ENCODE measurements around the gene IDH1. TPM values are rescaled to one million over a fixed set of nuclear protein-coding genes. Genes with fewer than 3 reads are reported as not detected.

The IDH1 gene
- total and polyA plus RNA-seq, 2 of the 13 experiments (the other 11 are each of a cell fraction or from before 2014, with no cell fraction given) = 312 to 1,077 TPM

DNA sequence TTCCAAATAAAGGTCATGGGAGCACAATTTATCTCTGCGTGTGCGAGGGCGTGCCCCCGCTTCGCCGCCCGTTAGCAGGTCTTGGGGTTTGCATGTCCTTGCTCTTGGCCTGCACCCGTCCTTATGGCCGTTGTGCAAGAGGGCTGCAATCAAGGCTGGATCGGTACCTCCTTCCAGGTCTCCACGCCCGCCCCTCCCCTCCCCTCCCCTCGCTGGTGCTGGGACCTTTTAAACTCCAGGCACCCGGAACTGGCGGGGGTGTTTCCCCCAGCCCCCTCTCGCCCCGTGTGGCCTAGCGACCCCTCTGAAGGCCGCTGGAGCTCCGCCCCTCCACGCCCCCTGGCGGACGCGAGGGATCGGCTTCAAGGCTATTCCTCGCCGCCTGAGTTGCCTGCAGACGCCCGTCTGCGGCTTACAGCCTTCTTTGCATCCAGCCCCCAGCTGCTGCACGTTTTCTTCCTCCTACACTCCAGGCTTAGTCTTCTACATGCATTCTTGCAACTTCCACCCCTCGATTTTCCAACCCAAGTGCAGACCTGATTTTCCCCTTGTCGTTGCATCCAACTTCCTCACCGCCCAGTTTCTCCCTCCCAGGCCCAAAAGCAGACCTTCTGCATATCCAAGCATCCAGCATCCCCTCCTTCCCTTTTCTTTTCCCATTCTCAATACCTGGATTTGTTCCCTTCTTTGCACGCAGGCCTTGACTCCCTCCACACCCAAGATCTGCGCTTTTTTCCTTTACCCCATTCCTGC, 577 bp downstream of the IDH1 start (continued):
- TF ChIP-seq, protein P1, sequence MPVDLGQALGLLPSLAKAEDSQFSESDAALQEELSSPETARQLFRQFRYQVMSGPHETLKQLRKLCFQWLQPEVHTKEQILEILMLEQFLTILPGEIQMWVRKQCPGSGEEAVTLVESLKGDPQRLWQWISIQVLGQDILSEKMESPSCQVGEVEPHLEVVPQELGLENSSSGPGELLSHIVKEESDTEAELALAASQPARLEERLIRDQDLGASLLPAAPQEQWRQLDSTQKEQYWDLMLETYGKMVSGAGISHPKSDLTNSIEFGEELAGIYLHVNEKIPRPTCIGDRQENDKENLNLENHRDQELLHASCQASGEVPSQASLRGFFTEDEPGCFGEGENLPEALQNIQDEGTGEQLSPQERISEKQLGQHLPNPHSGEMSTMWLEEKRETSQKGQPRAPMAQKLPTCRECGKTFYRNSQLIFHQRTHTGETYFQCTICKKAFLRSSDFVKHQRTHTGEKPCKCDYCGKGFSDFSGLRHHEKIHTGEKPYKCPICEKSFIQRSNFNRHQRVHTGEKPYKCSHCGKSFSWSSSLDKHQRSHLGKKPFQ (CRISPR knock-in tag; IDR thresholded peaks at IDR 0.05; ENCODE audit: insufficient replicate concordance) = no peak
- TF ChIP-seq KDM5A (IDR thresholded peaks at IDR 0.05; ENCODE audit: borderline replicate concordance, low read length) = no peak
- peak; percentile 72; the same call in 1 of the 2 replicates for TF ChIP-seq LCORL (IDR thresholded peaks at IDR 0.05)
- peak; percentile 100 for TF ChIP-seq LCORL (CRISPR knock-in tag; IDR thresholded peaks at IDR 0.05)
- TF ChIP-seq ZNF121 (CRISPR knock-in tag; IDR thresholded peaks at IDR 0.05) = peak; percentile 47; the same call in 1 of the 2 replicates
- peak; percentile 68 for TF ChIP-seq TAF1 (CRISPR knock-in tag; IDR thresholded peaks at IDR 0.05)
- TF ChIP-seq NCOR1 (IDR thresholded peaks at IDR 0.05; ENCODE audit: borderline replicate concordance, low read length) = peak; percentile 20; the same call in 1 of the 2 replicates
- TF ChIP-seq TOPORS (CRISPR knock-in tag; IDR thresholded peaks at IDR 0.05) = peak; percentile 18; the same call in 1 of the 2 replicates
- peak; percentile 34 for TF ChIP-seq KDM6A (CRISPR knock-in tag; IDR thresholded peaks at IDR 0.05; ENCODE audit: low read depth)
- peak; percentile 90 for TF ChIP-seq ARNT2 (CRISPR knock-in tag; IDR thresholded peaks at IDR 0.05; ENCODE audit: low read depth)
- no peak for TF ChIP-seq ZNF737 (CRISPR knock-in tag; IDR thresholded peaks at IDR 0.05; ENCODE audit: borderline replicate concordance)
- TF ChIP-seq ZSCAN31 (CRISPR knock-in tag; IDR thresholded peaks at IDR 0.05; ENCODE audit: low read depth) = peak; percentile 28; the same call in 1 of the 2 replicates
- TF ChIP-seq NFE2L2 (IDR thresholded peaks at IDR 0.05; ENCODE audit: low read length) = no peak
- no peak for TF ChIP-seq HDAC6 (IDR thresholded peaks at IDR 0.05; ENCODE audit: low read depth, low read length)
- TF ChIP-seq, protein P2, sequence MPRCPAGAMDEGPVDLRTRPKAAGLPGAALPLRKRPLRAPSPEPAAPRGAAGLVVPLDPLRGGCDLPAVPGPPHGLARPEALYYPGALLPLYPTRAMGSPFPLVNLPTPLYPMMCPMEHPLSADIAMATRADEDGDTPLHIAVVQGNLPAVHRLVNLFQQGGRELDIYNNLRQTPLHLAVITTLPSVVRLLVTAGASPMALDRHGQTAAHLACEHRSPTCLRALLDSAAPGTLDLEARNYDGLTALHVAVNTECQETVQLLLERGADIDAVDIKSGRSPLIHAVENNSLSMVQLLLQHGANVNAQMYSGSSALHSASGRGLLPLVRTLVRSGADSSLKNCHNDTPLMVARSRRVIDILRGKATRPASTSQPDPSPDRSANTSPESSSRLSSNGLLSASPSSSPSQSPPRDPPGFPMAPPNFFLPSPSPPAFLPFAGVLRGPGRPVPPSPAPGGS (CRISPR knock-in tag; IDR thresholded peaks at IDR 0.05) = peak; percentile 28; the same call in 1 of the 2 replicates
- TF ChIP-seq KAT8 (CRISPR knock-in tag; IDR thresholded peaks at IDR 0.05) = peak; percentile 27
- TF ChIP-seq, protein P3, sequence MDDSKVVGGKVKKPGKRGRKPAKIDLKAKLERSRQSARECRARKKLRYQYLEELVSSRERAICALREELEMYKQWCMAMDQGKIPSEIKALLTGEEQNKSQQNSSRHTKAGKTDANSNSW (CRISPR knock-in tag; IDR thresholded peaks at IDR 0.05; ENCODE audit: borderline replicate concordance) = no peak
- TF ChIP-seq KDM1A (CRISPR knock-in tag; IDR thresholded peaks at IDR 0.05) = 0 out of 2 replicates have a peak, but pooled peaks have one; percentile 12
- no peak for TF ChIP-seq HNRNPUL1 (IDR thresholded peaks at IDR 0.05; ENCODE audit: low read depth, low read length)
- TF ChIP-seq ZNF570 (CRISPR knock-in tag; IDR thresholded peaks at IDR 0.05; ENCODE audit: borderline replicate concordance) = no peak; the same call in 1 of the 2 replicates
- TF ChIP-seq ZZZ3 (CRISPR knock-in tag; IDR thresholded peaks at IDR 0.05; ENCODE audit: borderline replicate concordance) = 0 out of 2 replicates have a peak, but pooled peaks have one; percentile 25
- TF ChIP-seq CHD2 (IDR thresholded peaks at IDR 0.05; ENCODE audit: low read depth, low read length) = no peak
- TF ChIP-seq ZNF33B (CRISPR knock-in tag; IDR thresholded peaks at IDR 0.05) = no peak
- peak; percentile 96 for TF ChIP-seq ZSCAN21 (CRISPR knock-in tag; IDR thresholded peaks at IDR 0.05; ENCODE audit: borderline replicate concordance)
- peak; percentile 95 for TF ChIP-seq GZF1 (CRISPR knock-in tag; IDR thresholded peaks at IDR 0.05)
- TF ChIP-seq, protein P4, sequence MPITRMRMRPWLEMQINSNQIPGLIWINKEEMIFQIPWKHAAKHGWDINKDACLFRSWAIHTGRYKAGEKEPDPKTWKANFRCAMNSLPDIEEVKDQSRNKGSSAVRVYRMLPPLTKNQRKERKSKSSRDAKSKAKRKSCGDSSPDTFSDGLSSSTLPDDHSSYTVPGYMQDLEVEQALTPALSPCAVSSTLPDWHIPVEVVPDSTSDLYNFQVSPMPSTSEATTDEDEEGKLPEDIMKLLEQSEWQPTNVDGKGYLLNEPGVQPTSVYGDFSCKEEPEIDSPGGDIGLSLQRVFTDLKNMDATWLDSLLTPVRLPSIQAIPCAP (CRISPR knock-in tag; IDR thresholded peaks at IDR 0.05; ENCODE audit: low read depth) = no peak
